A549 (cell line): Measurements from ENCODE around the gene SPSB3. TPM values are rescaled to one million over a fixed set of nuclear protein-coding genes. Genes with fewer than 3 reads are reported as not detected.
A peak's percentile ranks its signal among the peaks of the same experiment; 100 is the strongest.

Source experiments
- ATAC-seq, 2 experiments: fragments of 200-7000 bp in 1 of 2; fragments of >200 bp in 1 of 2; cut with Nextera tagmentation in 1 of 2; cut with Tn5 transposase in 1 of 2; 3 replicates each; pipeline versions ENCODE4 v1.8.0 to v1.9.1; 2018 to 2020; ENCODE audit warnings: mild to moderate bottlenecking in 1 of 2, moderate library complexity in 1 of 2
- CTCF ChIA-PET: fragments of 300-600 bp; sonication (Branson Sonifier 250); formaldehyde crosslinking; extraction: SDS; loops from one replicate; lab custom pipeline; 2021; ENCODE audit warnings: antibody characterized with exemption, inconsistent platforms; lab: Yijun Ruan, JAX
- POLR2A ChIA-PET: fragments of 350-600 bp; formaldehyde crosslinking; extraction: SDS; loops from one replicate; lab custom pipeline; 2021; ENCODE audit warnings: antibody characterized with exemption, inconsistent platforms; lab: Yijun Ruan, JAX
- DNase-seq, 2 experiments: peaks; one replicate each; pipeline versions ENCODE4 v3.0.0 to v3.0.0-alpha.2; 2011 to 2016; ENCODE audit warnings: low read depth in 1 of 2, low spot score in 1 of 2
- FAIRE-seq: peaks from 2 replicates; lab custom pipeline; 2011; peaks lifted over from hg19 to GRCh38; lab: Jason Lieb, UNC
- H3K27ac ChIP-seq, 2 experiments: fragments of >200 bp; sonication (Bioruptor Twin); formaldehyde crosslinking; 3 replicates each; pipeline ENCODE4 v1.5.1; 2016 to 2017
- H3K4me1 ChIP-seq: fragments of >200 bp; sonication (Bioruptor Twin); formaldehyde crosslinking; 3 replicates; pipeline ENCODE4 v1.6.1; 2016
- H3K4me2 ChIP-seq: fragments of >200 bp; sonication (Bioruptor Twin); formaldehyde crosslinking; 3 replicates; pipeline ENCODE4 v1.6.1; 2016
- H3K4me3 ChIP-seq: fragments of >200 bp; sonication (Bioruptor Twin); formaldehyde crosslinking; 3 replicates; pipeline ENCODE4 v1.5.1; 2016
- H3K9me3 ChIP-seq: fragments of >200 bp; sonication (Bioruptor Twin); formaldehyde crosslinking; 3 replicates; pipeline ENCODE4 v1.6.1; 2016
- BHLHE40 ChIP-seq: IDR thresholded peaks from 2 replicates; pipeline ENCODE4 v1.6.1; 2012; ENCODE audit warnings: low read depth, low read length, inconsistent platforms
- CBX8 ChIP-seq: fragments of 200-600 bp; sonication (generic); IDR thresholded peaks from 2 replicates; pipeline ENCODE4 v1.6.1; 2016
- CHD4 ChIP-seq: fragments of 200-600 bp; sonication (generic); IDR thresholded peaks from 2 replicates; pipeline ENCODE4 v1.6.1; 2016; ENCODE audit warnings: antibody characterized with exemption, mild to moderate bottlenecking, borderline replicate concordance
- CTCF ChIP-seq: fragments of >200 bp; sonication (Bioruptor Twin); formaldehyde crosslinking; IDR thresholded peaks from 3 replicates; pipeline ENCODE4 v1.5.1; 2016
- EHF ChIP-seq: fragments of 250-450 bp; sonication (Bioruptor Pico); IDR thresholded peaks from 2 replicates; pipeline ENCODE4 v1.5.0; 2020; ENCODE audit warnings: mild to moderate bottlenecking
- EHMT2 ChIP-seq: fragments of 200-600 bp; sonication (generic); IDR thresholded peaks from 2 replicates; pipeline ENCODE4 v1.6.1; 2016; ENCODE audit warnings: antibody characterized with exemption, low read depth, mild to moderate bottlenecking, moderate library complexity
- EP300 ChIP-seq, 2 experiments: fragments of >200 bp; sonication (Bioruptor Twin); formaldehyde crosslinking; IDR thresholded peaks; 2 replicates in 1 of 2; 3 replicates in 1 of 2; pipeline ENCODE4 v1.6.1; 2016 to 2017
- FOSB ChIP-seq: fragments of 250-450 bp; sonication (Bioruptor Pico); IDR thresholded peaks from 2 replicates; pipeline ENCODE4 v1.5.0; 2020; ENCODE audit warnings: mild to moderate bottlenecking, moderate library complexity
- HES2 ChIP-seq: fragments of >200 bp; sonication (Bioruptor Twin); formaldehyde crosslinking; IDR thresholded peaks from 2 replicates; pipeline ENCODE4 v1.6.1; 2016
- HEYL ChIP-seq: fragments of 250-450 bp; sonication (Bioruptor Pico); IDR thresholded peaks from 2 replicates; pipeline ENCODE4 v1.8.0; 2021; ENCODE audit warnings: mild to moderate bottlenecking, moderate library complexity
- KDM1A ChIP-seq: fragments of 200-600 bp; sonication (generic); IDR thresholded peaks from 2 replicates; pipeline ENCODE4 v1.6.1; 2016; ENCODE audit warnings: low read depth, mild to moderate bottlenecking
- KDM5A ChIP-seq: fragments of 200-600 bp; sonication (generic); IDR thresholded peaks from 2 replicates; pipeline ENCODE4 v1.6.1; 2016; ENCODE audit warnings: antibody characterized with exemption, mild to moderate bottlenecking
- MAFK ChIP-seq: fragments of 450-650 bp; IDR thresholded peaks from 2 replicates; pipeline ENCODE4 v1.6.1; 2014; ENCODE audit not compliant: partially characterized antibody
- MAZ ChIP-seq: fragments of 150-350 bp; IDR thresholded peaks from 2 replicates; pipeline ENCODE4 v1.6.1; 2014; ENCODE audit warnings: antibody characterized with exemption, low read depth, low read length, borderline replicate concordance
- NPAS2 ChIP-seq: fragments of 250-450 bp; sonication (Bioruptor Pico); IDR thresholded peaks from 2 replicates; pipeline ENCODE4 v1.8.0; 2022; ENCODE audit warnings: mild to moderate bottlenecking, moderate library complexity, borderline replicate concordance
- PBX3 ChIP-seq: IDR thresholded peaks from 2 replicates; pipeline ENCODE4 v1.6.1; 2012
- POLR2A ChIP-seq: IDR thresholded peaks from 2 replicates; pipeline ENCODE4 v1.6.1; 2012; ENCODE audit warnings: mild to moderate bottlenecking, low read length
- REST ChIP-seq: fragments of 200-600 bp; sonication (generic); IDR thresholded peaks from 2 replicates; pipeline ENCODE4 v1.6.1; 2016; ENCODE audit warnings: antibody characterized with exemption, mild to moderate bottlenecking, moderate library complexity
- TFCP2L1 ChIP-seq: fragments of 250-450 bp; sonication (Bioruptor Pico); IDR thresholded peaks from 2 replicates; pipeline ENCODE4 v1.5.0; 2021; ENCODE audit warnings: mild to moderate bottlenecking
- TP53 ChIP-seq: fragments of 250-450 bp; sonication (Bioruptor Pico); IDR thresholded peaks from 2 replicates; pipeline ENCODE4 v1.5.0; 2021; ENCODE audit warnings: mild to moderate bottlenecking, moderate library complexity
- USF2 ChIP-seq: fragments of 450-650 bp; IDR thresholded peaks from 2 replicates; pipeline ENCODE4 v1.6.1; 2014; ENCODE audit warnings: antibody characterized with exemption
- ZC3H11A ChIP-seq: fragments of 450-650 bp; IDR thresholded peaks from 2 replicates; pipeline ENCODE4 v1.6.1; 2014; ENCODE audit warnings: antibody characterized with exemption, mild to moderate bottlenecking
- WGBS: methylation state at CpG from one replicate; pipeline ENCODE4 v1.1.6; 2017; ENCODE audit errors: missing lambda C conversion rate; 5-methylcytosine and 5-hydroxymethylcytosine counted together
- polyA plus RNA-seq, 4 experiments: library from polyadenylated mRNA; depleted of rRNA in 3 of 4; stranded (reverse); fragments of >200 nt; fragmentation: RNase III in 1 of 4; extraction: RNeasy Plus Mini Kit Qiagen cat#74134 plus additional on column Dnase treatment in 1 of 4; gene quantifications; 2 replicates in 3 of 4; 3 replicates in 1 of 4; pipeline ENCODE4 v1.2.3, GENCODE V29; 2011 to 2017

Gene SPSB3
- polyA plus RNA-seq, 2 of the 4 experiments (the other 2 are of a cell fraction), result 9.2 to 14.6 TPM

- no peak for FAIRE-seq
- POLR2A ChIA-PET, result no interaction called here
- H3K4me1 ChIP-seq, result peaks cover 28% of the 10 kb centered on the region
- DNase-seq, result no peak
- peak overlapping the region; percentile 67 for H3K4me3 ChIP-seq
- no peaks in the 10 kb centered on the region for H3K9me3 ChIP-seq
- H3K4me2 ChIP-seq, result peak overlapping the region; percentile 79
- CTCF ChIA-PET, result interaction anchor here (1.2 to 1.5 kb wide), 2 partner anchors 16 to 18 kb away, joined by 3 to 5 read pairs; no protein-coding TSS in a partner anchor
- ATAC-seq, result no peak
- 49% methylated on average over 11 of the region's 11 CpGs for WGBS
- TF ChIP-seq EHMT2 (no peak), BHLHE40 (no peak), REST (no peak), KDM5A (no peak), CBX8 (no peak), NPAS2 (CRISPR knock-in tag) (no peak), KDM1A (no peak), HEYL (CRISPR knock-in tag) (no peak), ZC3H11A (no peak), PBX3 (no peak), EHF (CRISPR knock-in tag) (no peak), EP300 (IDR thresholded peaks at IDR 0.05) (no peak), CHD4 (no peak), TP53 (CRISPR knock-in tag) (no peak)
- H3K27ac ChIP-seq, result 0 out of 6 replicates have a peak overlapping the region, but pooled peaks of 1 of the 2 experiments have one; percentile 6
Measured at GRCh38 chr16:1828645-1829410, 46.5 kb upstream of the SPSB3 start.

- FAIRE-seq, result peak; percentile 32
- DNase-seq, result peak; percentile 98 to 99
- peak within 1 kb of the TSS; percentile 98 for H3K4me2 ChIP-seq
- ATAC-seq, result peak; percentile 89 to 94
- CTCF ChIA-PET, result interaction anchor here (0.8 to 1.2 kb wide), 5 partner anchors 12 to 44 kb away, joined by 3 to 4 read pairs (median 4); partner anchors contain the start of genes NUBP2 and SPSB3
- under 1% methylated on average over 30 of the region's 104 CpGs for WGBS
- peak within 1 kb of the TSS; percentile 67 for H3K4me3 ChIP-seq
- H3K4me1 ChIP-seq, result peaks cover 22% of the 10 kb centered on the region
- peak within 1 kb of the TSS; percentile 89 to 95 for H3K27ac ChIP-seq
- POLR2A ChIA-PET, result interaction anchor here (0.5 to 1.9 kb wide), 8 partner anchors 20 to 531 kb away, joined by 3 to 12 read pairs (median 4); partner anchors contain the start of genes CRAMP1, IFT140, NUBP2 and RPS2
- no peaks in the 10 kb centered on the region for H3K9me3 ChIP-seq
- TF ChIP-seq EHMT2, result no peak
- TF ChIP-seq CTCF, result no peak
- TF ChIP-seq POLR2A, result peak; percentile 79
- TF ChIP-seq HES2, result no peak
- 0 out of 2 replicates have a peak, but pooled peaks have one; percentile 5 for TF ChIP-seq TFCP2L1 (CRISPR knock-in tag)
- TF ChIP-seq CBX8, result no peak
- TF ChIP-seq FOSB (CRISPR knock-in tag), result no peak
- TF ChIP-seq MAFK, result peak; percentile 1
- no peak for TF ChIP-seq MAZ
- peak; percentile 22; the same call in 1 of the 2 replicates for TF ChIP-seq REST
- TF ChIP-seq USF2, result peak; percentile 99
Measured at GRCh38 chr16:1826691-1827573, 44.6 kb upstream of the SPSB3 start, which contains the start of the genes FAHD1 and HAGH. Gene FAHD1, plus strand, starts transcription at chr16:1827206. Its CDS starts 33 bp downstream, at chr16:1827239. Gene HAGH, minus strand, starts transcription at chr16:1826825. Its CDS starts 38 bp downstream, at chr16:1826787.
